ENCODE data around the gene SPATA4.
"Not testable (repeated sequence)": the region's sequence is repeated elsewhere in the genome, so short reads cannot be mapped to it uniquely, and the experiment has no call there.

The SPATA4 gene

DNA sequence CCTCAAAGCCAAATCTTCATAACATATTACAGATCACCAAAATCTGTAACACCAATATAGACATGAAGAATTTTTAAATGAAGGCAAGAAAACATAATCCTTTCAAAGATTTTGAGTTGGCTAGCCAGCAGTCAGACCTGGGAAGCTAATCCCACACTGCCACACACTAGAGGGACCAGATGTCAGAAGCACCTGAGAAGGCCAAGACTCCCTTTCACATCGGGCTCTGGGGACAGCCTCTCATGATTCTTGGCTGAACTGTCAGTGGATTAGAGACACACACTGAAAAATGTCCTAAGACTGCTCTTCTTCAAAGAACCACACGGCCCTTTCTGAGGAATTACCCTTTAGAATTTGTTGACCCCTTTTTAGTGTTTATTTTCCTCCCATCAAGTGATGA lies 28.2 kb upstream of the SPATA4 start:
- Histone ChIP-seq H3K4me2 (ENCODE audit: low read depth, low read length) (no peak overlapping the region), H3K9me2 (replicated peaks; ENCODE audit: insufficient read depth, low read length) (no peaks in the 10 kb centered on the region), H3K4me1 (ENCODE audit: low read length) (no peaks in the 10 kb centered on the region), H3K27me3 (replicated peaks; ENCODE audit: insufficient read depth, low read length) (no peaks in the 10 kb centered on the region), H3K36me3 (replicated peaks; ENCODE audit: insufficient read depth, low read length) (no peaks in the 10 kb centered on the region), H4K20me1 (ENCODE audit: insufficient read depth, low read length) (no peaks in the 10 kb centered on the region), H3K27ac (ENCODE audit: low read length) (no peak overlapping the region), H3K9ac (ENCODE audit: low read length) (no peak overlapping the region), H3F3A (ENCODE audit: insufficient read depth, low read length) (no peaks in the 10 kb centered on the region), H3K9me3 (replicated peaks; ENCODE audit: insufficient read depth, low read length) (no peaks in the 10 kb centered on the region), H2AFZ (ENCODE audit: low read length) (no peak overlapping the region), H3K79me2 (ENCODE audit: low read length) (no peaks in the 10 kb centered on the region), H3K4me3 (ENCODE audit: low read length) (no peak overlapping the region)
- TF ChIP-seq EZH2 (optimal IDR thresholded peaks at IDR 0.05; ENCODE audit: low read depth, low read length): no peak
- TF ChIP-seq EZH2phosphoT487 (IDR thresholded peaks at IDR 0.05; ENCODE audit: low read length): no peak
- TF ChIP-seq, protein P1, sequence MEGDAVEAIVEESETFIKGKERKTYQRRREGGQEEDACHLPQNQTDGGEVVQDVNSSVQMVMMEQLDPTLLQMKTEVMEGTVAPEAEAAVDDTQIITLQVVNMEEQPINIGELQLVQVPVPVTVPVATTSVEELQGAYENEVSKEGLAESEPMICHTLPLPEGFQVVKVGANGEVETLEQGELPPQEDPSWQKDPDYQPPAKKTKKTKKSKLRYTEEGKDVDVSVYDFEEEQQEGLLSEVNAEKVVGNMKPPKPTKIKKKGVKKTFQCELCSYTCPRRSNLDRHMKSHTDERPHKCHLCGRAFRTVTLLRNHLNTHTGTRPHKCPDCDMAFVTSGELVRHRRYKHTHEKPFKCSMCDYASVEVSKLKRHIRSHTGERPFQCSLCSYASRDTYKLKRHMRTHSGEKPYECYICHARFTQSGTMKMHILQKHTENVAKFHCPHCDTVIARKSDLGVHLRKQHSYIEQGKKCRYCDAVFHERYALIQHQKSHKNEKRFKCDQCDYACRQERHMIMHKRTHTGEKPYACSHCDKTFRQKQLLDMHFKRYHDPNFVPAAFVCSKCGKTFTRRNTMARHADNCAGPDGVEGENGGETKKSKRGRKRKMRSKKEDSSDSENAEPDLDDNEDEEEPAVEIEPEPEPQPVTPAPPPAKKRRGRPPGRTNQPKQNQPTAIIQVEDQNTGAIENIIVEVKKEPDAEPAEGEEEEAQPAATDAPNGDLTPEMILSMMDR (IDR thresholded peaks at IDR 0.05; ENCODE audit: low read length): no peak
- DNase-seq: no peak

DNA sequence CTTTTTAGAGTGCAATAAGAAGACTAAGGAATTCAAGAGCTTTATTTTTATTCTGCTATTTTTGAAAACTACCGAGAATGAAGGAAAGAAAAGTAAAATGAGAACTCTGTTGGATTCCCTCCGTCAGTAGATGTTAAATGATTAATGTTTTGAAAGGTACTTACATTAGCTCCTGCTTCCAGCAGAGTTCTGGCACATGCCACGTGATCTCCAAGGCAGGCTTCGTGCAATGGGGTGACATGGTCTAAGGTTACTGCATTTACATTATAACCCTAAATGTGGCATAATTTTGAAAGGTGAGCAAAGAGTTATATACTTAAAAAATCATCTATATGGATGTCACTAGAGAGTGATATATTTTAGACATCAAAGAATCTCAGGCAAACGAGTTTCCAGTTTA lies 26.8 kb upstream of the SPATA4 start:
- Histone ChIP-seq H3K27ac (ENCODE audit: low read length) (no peak overlapping the region), H2AFZ (ENCODE audit: low read length) (no peak overlapping the region), H3K27me3 (replicated peaks; ENCODE audit: insufficient read depth, low read length) (no peaks in the 10 kb centered on the region), H3K4me3 (ENCODE audit: low read length) (no peak overlapping the region), H3K36me3 (replicated peaks; ENCODE audit: insufficient read depth, low read length) (no peaks in the 10 kb centered on the region), H3K9me2 (replicated peaks; ENCODE audit: insufficient read depth, low read length) (no peaks in the 10 kb centered on the region), H3K9ac (ENCODE audit: low read length) (no peak overlapping the region), H4K20me1 (ENCODE audit: insufficient read depth, low read length) (no peaks in the 10 kb centered on the region), H3F3A (ENCODE audit: insufficient read depth, low read length) (no peaks in the 10 kb centered on the region), H3K79me2 (ENCODE audit: low read length) (no peaks in the 10 kb centered on the region), H3K4me2 (ENCODE audit: low read depth, low read length) (no peak overlapping the region), H3K9me3 (replicated peaks; ENCODE audit: insufficient read depth, low read length) (no peaks in the 10 kb centered on the region), H3K4me1 (ENCODE audit: low read length) (no peaks in the 10 kb centered on the region)
- no peak for DNase-seq
- TF ChIP-seq, protein P1 (IDR thresholded peaks at IDR 0.05; ENCODE audit: low read length): no peak
- TF ChIP-seq EZH2 (optimal IDR thresholded peaks at IDR 0.05; ENCODE audit: low read depth, low read length) (no peak), EZH2phosphoT487 (IDR thresholded peaks at IDR 0.05; ENCODE audit: low read length) (no peak)

DNA sequence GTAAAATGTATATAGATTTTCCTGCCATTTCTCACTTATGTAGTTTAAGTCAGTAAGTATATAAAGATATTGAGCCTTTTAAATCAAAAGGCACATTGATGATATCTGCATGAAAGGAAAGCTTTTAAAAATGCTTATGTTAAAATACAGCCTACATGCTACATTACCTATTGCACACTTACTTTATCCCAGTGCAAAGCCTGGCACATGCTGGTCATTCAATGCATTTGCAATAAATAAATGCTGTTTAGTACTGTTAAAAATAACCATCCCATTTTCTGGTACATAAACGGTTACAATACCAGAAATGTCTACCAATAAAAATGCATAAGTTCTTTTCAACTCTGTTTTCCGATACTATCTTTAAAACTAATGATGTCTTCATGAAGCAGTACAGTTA lies 22.1 kb upstream of the SPATA4 start:
- Histone ChIP-seq H3K4me1 (ENCODE audit: low read length) (no peaks in the 10 kb centered on the region), H3K27ac (ENCODE audit: low read length) (no peak overlapping the region), H3K4me2 (ENCODE audit: low read depth, low read length) (no peak overlapping the region), H2AFZ (ENCODE audit: low read length) (no peak overlapping the region), H3K9ac (ENCODE audit: low read length) (no peak overlapping the region), H3K27me3 (replicated peaks; ENCODE audit: insufficient read depth, low read length) (no peaks in the 10 kb centered on the region), H3K9me2 (replicated peaks; ENCODE audit: insufficient read depth, low read length) (no peaks in the 10 kb centered on the region), H3K36me3 (replicated peaks; ENCODE audit: insufficient read depth, low read length) (no peaks in the 10 kb centered on the region), H4K20me1 (ENCODE audit: insufficient read depth, low read length) (no peaks in the 10 kb centered on the region), H3K79me2 (ENCODE audit: low read length) (no peaks in the 10 kb centered on the region), H3F3A (ENCODE audit: insufficient read depth, low read length) (no peaks in the 10 kb centered on the region), H3K4me3 (ENCODE audit: low read length) (no peak overlapping the region), H3K9me3 (replicated peaks; ENCODE audit: insufficient read depth, low read length) (no peaks in the 10 kb centered on the region)
- no peak for TF ChIP-seq EZH2phosphoT487 (IDR thresholded peaks at IDR 0.05; ENCODE audit: low read length)
- TF ChIP-seq, protein P1 (IDR thresholded peaks at IDR 0.05; ENCODE audit: low read length): no peak
- TF ChIP-seq EZH2 (optimal IDR thresholded peaks at IDR 0.05; ENCODE audit: low read depth, low read length): no peak
- no peak for DNase-seq

DNA sequence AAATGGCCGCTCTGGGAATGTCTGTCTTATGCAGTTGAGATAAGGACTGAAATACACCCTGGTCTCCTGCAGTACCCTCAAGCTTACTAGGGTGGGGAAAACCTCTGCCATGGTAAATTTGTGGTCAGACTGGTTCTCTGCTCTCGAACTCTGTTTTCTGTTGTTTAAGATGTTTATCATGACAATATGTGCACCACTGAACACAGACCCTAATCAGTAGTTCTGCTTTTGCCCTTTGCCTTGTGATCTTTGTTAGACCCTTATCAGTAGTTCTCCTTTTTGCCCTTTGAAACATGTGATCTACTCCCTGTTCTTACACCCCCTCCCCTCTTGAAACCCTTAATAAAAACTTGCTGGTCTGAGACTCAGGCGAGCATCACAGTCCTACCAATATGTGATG lies 17.0 kb upstream of the SPATA4 start:
- DNase-seq; H3K9me3 ChIP-seq (replicated peaks; ENCODE audit: insufficient read depth, low read length); H4K20me1 ChIP-seq (ENCODE audit: insufficient read depth, low read length); H3K9me2 ChIP-seq (replicated peaks; ENCODE audit: insufficient read depth, low read length); H3K4me2 ChIP-seq (ENCODE audit: low read depth, low read length); H2AFZ ChIP-seq (ENCODE audit: low read length); H3K4me1 ChIP-seq (ENCODE audit: low read length); H3K9ac ChIP-seq (ENCODE audit: low read length); H3F3A ChIP-seq (ENCODE audit: insufficient read depth, low read length); H3K27ac ChIP-seq (ENCODE audit: low read length); H3K4me3 ChIP-seq (ENCODE audit: low read length); H3K36me3 ChIP-seq (replicated peaks; ENCODE audit: insufficient read depth, low read length); H3K79me2 ChIP-seq (ENCODE audit: low read length); H3K27me3 ChIP-seq (replicated peaks; ENCODE audit: insufficient read depth, low read length): not testable (repeated sequence)

Data from MM.1S (cell line).